HG03139 (cell line): ENCODE data around the gene AEN.

Experiments used
- ATAC-seq: cut with Tn5 transposase; IDR thresholded peaks from one replicate; pipeline ENCODE4 v1.9.1; 2021; ENCODE audit not compliant: unreplicated experiment

The AEN gene

DNA sequence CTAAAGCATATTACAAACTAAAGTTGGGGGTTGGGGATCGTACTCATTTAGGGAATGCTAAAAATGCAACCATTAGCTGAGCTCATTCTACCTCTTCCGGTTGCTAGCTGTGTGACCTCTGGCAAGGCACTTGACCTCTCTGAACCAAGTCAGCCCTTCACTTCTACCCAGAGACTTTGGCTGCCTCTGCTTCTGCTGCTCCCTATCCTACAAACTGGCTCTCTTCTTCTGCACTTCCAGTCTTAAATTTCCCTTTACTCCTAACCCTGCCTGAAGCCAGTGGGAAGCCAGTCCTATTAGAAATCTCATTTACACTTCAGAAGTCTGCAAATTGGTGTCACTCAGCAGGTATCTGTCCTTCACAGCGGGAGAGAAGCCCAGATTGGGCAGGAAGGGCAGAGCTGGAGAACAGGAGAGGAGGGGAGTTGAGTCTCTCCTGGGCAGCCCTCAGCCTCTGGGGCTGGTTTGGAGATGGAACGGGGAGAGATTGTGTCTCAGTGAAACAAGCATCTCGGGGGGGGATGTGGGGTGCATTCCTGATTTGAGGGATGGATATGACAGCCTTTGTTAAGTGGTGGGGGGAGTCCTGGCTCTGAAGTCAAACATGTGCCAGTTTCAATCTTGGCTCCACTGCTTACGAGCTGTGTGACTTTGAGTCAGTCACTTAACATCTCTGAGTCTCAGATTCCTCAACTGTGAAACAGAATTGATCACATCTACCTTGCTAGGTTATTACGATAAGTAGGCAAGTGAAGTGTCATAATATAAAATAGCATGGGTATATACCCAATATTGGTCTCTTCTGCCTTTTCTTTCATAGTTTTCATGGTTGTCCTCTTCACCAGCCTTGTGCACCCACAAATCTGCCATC is 7.8 kb upstream of the AEN start:
- no peak for ATAC-seq

DNA sequence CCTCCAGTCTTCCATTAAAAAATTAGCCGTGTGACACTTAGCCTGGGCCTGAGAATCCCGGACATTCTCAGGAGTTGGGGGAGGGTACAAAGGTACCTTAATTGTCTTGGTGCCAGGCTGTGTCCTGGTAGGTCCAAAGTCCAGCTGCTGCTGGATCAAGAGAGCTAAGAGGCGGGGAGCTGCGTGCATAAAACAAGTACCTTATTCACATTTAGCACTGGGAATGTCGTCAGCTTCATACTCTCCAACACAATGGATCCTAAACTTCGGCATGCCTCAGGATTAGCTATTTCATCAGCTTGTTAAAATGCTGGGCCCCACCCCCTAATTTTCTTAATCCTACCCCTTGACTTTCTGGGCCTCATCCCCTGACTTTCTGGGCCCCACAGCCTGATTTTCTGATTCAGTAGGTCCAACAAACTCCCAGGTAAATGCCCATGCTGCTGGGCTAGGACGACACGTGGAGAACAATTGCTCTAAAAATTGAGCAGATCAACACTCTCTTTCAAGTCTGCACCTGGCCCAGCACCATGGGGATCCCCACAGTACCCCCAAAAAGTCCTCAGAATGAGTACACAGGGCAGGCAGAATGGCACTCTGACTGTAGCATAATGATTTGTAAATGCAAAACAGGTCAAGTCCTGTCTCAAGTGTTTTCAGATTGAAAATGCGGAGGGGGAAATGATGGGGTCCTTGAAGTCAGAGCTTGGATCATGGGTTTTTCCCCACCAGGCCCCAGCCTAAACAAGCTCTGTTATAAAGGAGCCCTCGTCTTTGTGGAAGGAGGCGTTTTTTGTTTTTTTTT is 5.6 kb upstream of the AEN start:
- ATAC-seq = no peak

DNA sequence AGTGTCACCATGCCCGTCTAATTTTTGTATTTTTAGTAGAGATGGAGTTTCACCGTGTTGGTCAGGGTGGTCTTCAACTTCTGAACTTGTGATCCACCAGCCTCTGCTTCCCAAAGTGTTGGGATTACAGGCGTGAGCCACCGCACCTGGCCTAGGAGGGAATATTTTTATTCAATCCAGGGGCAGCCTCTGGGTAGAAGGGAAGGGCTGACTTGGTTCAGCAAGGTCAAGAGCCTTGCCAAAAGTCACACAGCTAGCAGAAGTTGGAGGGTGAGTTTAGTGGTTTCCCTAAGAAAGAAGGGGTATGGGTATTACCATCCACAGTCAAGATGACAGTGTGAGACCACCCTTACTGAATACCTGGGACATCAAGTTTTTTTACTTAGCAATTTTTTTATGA is 4.9 kb upstream of the AEN start:
- no peak for ATAC-seq

DNA sequence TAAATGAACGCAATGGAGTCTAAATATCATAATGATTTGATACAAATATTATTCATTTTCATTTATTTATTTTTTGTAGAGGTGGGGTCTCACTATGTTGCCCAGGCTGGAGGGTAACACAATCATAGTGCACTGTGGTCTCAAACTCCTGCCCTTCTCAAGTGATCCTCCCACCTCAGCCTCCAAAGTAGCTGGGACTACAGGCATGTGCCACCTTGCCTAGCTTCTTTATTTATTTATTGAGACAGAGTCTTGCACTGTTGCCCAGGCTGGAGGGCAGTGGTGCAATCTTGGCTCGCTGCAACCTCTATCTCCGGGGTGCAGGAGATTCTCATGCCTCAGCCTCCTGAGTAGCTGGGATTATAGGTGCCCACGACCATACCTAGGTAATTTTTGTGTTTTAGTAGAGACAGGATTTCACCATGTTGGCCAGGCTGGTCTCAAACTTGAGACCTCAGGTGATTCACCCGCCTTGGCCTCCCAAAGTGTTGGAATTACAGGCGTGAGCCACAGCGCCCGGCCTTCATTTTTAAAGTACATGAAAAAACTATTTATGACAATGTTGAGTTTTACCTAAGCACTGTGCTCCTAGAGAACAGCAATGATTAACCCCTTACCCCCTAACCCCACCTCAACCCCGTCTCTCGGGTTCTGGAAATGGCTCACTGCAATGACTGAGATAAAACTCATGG is 4.0 kb upstream of the AEN start:
- ATAC-seq = no peak

DNA sequence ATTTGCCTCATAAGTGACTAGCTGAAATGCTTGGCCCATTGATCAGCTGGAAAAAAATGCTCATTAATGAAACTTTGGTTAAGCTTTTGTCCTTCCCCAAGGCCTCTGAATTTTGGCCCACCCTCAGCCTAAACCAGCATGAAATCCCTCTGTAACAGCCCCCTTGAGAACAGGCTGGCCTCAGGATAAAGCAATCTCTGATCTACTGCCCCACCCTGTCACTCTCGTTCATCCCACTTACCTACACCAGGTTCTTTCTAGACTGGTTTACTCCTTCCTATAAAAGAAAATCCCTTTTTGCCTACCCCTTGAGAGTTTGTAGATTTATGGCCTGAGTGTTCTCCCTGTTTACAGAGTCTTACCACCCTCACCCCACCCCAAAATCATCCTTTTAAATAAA is 3.4 kb upstream of the AEN start:
- no peak for ATAC-seq

DNA sequence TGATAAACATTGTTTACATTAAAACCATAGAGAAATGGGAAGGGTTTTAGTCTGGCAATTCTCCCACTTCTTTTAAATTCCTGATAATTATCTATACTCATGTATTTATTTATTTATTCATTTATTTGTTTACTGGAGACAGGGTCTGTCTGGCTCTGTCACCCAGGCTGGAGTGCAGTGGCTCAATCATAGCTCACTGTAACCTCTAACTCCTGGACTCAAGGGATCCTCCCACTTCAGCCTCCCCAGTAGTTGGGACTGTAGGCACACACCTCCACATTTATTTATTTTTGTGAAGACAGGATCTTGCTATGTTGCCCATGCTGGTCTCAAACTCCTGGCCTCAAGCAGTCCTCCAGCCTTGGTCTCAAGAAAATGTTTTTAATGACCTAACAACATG is 2.5 kb upstream of the AEN start:
- ATAC-seq = no peak

DNA sequence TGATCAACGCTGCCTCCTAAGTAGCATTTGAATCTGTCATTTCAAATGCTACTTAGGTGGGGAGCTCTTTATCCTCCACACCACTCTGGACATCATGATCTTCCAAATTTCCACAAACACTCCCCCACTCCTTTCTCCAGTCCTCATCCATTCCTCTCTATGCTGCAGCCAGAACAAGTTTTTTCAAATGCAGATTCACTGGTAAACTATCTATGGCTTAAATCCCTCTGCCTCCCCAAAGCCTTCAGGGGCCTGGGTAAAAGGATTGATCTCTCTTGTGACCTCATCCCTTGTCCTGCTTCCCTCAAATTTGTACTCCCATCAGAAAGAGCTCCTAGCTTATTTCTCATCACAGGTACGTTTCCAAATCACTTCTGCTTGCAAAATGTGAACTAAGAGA is 1.3 kb upstream of the AEN start:
- ATAC-seq = no peak

DNA sequence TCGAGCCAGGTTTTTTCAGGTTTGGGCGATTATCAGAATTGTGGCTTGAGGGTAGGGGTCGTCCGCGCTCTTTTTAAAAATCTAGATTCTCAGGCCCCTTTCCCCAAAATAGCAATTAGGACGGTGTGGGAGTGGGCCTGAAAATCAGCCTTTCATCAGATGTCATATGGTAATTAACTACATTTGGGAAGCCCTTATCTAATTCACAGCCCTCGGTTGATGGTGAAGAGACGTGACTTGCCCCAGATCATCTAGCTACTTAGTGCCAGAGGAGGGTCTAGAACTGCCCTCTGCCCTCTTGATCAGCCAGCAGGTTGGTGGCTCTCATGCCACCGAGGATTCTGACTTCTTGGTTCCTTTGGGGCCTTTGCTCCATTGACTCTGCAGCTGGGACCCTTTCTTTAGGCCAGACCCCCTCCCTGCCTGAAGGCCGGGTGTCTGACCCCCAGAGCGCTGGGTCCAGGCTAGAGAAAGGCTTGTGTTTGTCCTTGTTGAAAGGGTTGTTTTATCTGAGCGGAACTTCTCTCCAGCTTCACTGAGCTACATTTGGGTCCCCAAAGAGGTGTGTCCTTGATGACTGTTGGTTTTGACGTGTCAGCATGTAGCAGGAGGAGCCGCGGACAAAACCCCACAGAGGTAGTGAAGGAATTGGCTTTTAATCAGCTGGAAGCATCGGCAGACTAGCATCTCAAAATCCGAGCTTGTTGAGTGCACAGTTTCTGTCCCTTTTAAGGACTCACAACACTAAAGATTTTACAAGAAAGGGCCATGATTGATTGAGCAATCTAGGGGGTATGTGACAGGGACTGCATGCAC is 857 bp downstream of the AEN start:
- ATAC-seq = peak; percentile 32

DNA sequence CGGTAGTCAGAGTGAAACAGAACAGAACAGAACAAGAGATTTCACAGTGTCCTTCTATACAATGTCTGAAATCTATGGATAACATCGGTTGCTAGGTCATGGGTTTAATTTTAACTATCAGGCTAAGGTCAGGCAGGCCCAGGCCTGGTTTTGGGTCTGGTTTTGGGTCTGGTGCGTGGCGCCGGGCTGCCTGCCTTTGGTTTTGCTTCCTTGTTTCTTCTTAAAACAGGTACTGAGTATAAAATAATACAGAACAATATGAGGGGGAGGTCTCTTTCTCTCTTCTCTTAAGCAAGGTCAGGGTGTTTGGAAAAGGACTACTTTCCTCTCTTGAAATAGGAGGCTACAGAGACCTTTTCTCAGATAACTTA is 1.4 kb downstream of the AEN start:
- no peak for ATAC-seq

DNA sequence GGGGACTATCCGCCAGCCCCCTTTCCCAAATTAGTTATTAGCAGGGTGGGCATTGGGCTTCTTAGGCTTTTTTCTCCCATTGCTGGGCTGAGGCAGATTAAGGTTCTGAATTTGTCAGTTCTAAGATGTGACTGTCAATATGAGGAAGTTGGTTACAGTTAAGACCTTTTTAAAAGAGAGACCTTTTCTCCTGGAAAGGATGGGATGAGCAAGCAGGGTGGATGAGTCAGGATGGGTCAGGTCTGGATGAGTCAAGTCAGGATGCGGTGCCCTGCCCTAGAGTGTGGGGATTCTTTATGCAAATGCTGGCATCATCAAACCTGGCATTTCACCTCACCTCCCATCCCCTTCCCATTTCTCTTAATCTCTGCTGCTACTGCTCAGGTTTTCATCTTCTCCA is 1.9 kb downstream of the AEN start:
- ATAC-seq = no peak

DNA sequence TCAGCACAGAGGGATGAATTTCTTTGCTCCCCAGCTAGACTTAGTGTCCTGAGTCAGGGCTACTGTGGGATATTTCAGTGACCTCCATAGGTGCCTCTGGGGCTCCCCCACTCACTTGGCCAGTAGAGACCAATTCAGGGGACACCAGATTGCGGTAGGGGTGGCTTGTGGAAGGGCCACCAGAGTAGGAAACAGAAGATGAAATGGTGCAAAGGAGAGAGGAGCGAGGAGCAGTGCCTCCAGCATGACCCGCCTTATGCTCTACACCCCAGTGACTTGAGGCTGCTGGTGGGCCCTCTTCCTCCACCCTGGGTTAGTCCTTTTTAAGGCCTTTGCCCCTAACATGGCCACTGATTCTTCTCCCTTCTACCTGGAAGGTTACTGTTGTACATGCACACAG is 2.5 kb downstream of the AEN start:
- ATAC-seq = no peak

DNA sequence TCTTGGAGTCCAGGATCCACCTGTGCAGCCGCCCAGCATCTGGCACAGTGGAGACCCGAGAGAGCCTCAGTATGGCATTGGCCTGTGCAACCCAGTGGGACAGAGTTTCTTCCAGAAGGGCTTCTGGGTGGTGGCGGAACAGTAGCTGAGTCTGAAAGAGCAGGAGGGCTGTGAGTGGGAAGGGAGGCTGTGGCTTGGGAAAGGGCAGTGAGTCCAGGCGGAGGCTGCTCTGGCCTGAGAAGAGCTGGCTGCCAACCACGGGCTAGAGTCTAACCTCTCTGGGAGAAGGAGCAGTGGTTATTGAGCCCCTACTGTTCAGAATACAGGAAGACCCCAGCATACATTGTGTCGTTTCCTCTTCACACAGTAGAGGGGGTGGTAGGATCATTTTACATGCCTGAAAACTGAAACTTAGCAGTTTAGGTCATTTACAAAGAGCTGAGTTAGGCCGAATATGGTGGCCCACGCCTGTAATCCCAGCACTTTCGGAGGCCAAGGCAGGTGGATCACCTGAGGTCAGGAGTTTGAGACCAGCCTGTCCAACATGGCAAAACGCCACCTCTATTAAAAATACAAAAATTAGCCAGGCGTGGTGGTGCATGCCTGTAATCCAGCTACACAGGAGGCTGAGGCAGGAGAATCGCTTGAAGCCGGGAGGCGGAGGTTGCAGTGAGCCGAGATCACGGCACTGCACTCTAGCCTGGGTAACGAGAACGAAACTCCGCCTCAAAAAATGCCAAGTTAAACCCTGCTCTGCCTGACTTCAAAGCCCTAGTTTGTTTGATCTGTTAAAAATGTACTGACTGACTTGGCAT is 3.2 kb downstream of the AEN start:
- ATAC-seq = peak; percentile 30

DNA sequence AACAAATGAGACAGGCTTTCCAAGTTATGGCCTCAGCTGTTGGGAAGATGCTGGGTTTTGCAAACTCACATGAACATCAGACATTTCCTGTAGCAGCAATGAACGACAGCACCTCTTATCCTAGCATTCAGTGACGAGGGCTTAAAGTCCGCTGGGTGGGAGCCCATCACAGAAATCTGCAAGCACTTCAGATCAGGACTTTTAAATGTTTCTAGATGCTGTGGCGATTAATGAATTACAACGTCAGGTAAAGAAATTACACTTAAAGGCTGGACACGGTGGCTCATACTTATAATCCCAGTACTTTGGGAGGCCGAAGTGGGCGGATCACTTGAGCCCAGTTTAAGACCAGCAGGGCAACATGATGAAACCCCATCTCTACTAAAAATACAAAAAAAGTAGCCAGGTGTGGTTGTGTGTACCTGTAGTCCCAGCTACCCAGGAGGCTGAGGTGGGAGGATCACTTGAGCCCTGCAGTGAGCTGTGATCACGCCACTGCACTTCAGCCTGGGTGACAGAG is 3.9 kb downstream of the AEN start:
- ATAC-seq = no peak

DNA sequence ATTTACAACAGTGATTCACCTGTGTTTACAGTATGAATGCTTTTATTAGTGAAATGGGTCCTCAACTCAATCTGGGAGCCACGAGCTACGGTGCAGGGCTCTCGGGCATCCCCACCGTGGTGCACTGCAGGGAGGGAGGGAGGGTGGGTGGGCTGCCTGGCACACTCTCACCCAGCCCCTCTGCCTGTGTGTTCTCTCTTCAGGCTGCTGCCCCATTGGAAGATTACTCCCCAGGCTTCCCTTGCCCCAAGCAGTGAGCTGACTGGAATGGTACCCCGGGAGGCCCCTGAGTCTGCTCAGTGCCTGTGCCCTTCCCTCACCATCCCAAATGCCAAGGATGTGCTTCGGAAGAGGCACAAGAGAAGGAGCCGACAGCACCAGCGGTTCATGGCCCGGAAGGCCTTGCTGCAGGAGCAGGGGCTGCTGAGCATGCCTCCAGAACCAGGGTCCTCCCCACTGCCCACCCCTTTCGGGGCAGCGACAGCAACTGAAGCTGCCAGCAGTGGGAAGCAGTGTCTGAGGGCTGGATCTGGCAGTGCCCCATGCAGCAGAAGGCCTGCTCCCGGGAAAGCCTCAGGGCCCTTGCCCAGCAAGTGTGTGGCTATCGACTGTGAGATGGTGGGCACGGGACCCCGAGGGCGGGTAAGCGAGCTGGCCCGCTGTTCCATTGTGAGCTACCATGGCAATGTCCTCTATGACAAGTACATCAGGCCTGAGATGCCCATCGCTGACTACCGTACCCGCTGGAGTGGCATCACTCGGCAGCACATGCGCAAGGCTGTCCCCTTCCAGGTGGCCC is 5.0 kb downstream of the AEN start:
- no peak for ATAC-seq

DNA sequence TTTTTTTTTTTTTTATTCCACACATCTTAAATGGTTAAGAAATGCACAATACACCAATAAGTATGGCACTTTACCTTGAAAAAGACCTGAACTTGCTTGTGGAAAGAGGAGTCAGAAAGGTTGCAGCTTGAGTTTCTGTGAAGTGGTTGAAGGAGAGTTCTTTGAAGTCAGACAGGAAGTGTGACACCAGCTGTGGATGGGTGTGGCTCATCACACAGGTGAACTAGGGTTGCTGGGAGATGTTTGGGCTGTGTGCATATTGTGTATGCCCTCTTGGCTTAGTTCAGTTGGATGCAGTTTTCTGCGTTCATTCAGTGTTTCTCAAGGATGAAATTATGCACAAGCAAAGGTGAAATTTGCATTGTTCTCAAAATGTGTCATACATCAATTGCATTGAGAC is 6.3 kb downstream of the AEN start:
- peak; percentile 36 for ATAC-seq

DNA sequence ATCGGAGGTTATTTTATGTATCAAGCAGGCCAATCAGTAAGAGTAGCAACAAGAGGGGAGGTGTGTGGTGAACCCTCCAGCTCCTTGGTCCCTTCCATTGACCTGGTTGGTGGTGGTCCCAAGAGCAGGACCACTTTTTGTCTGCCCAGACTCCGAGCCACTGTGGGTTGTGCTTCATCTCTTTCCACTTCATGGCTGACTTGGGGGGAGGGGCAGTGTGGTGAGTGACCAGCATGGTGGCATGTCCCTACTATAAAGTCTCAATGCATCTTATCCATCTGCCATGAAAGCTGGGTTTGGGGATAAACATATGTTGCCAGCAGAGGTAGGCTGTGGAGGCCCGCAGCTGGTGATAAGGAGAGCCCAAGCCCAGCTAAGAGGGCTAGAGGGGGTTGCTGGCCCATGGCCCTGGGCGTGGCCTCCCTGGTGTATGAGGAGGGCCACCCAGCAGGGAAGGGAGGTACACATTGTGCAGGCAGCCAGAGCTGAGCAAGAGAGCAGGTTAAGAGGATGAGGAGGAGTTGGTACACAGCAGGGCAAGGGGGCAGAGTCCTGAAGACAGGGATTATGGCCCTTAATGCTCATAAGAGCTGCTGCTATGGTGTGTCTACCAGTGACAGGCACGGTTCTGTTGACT is 7.0 kb downstream of the AEN start:
- no peak for ATAC-seq

DNA sequence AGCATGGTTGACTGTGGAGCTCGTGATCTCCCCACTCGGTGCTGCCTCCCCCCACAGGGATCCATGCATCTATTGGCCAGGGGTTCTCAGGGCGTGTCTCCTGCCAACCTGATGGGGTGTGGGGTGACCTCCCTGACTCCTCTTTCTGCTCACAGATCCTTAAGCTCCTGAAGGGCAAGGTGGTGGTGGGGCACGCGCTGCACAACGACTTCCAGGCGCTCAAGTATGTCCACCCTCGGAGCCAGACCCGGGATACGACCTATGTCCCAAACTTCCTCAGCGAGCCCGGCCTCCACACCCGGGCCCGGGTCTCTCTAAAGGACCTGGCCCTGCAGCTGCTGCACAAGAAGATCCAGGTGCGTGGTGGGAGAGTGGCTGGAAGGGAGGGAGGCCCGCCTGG is 7.9 kb downstream of the AEN start:
- no peak for ATAC-seq

DNA sequence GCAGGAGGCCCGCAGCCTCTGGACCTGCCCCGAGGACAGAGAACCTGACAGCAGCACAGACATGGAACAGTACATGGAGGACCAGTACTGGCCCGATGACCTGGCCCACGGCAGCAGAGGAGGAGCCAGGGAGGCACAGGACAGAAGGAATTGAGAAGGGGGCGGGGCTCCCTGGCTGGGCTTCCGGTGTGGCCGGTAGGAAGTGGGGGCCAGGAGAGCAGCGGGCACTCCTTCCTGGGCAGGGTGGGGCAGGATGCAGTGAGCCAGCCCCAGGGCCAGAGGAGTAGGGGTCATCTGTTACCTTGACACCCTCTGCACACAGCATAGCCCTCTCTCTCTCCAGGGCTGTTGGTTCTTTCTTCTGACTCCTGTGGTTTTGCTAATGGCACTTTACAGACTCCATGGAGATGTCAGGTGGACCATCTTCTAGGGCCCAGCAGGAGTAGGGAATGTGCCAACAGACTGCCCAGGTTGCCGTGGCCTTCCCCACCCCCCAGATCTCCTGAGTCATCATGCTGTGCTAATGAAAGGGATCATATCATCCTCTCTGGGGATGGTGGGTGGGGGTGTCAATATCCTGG is 9.1 kb downstream of the AEN start:
- ATAC-seq = no peak
